Natural killer cell (primary cell): ENCODE results near the gene CA7. TPM values are rescaled to one million over a fixed set of nuclear protein-coding genes. Genes with fewer than 3 reads are reported as not detected.

Experiments used
- ATAC-seq, 3 donors: fragments of 150-1000 bp in 2 of 3; fragments of 200-7000 bp in 1 of 3; cut with Tn5 transposase; 1 replicate in 1 of 3; 2 replicates in 2 of 3; pipeline ENCODE4 v1.10.0; 2021; ENCODE audit warnings: mild to moderate bottlenecking in 2 of 3, moderate library complexity in 2 of 3
- DNase-seq, 2 donors: peaks; one replicate each; pipeline versions ENCODE4 v3.0.0 to v3.0.0-alpha.2; 2013 to 2021; ENCODE audit warnings: mixed read lengths in 1 of 2
- H3K27ac ChIP-seq: one replicate; pipeline ENCODE4 v1.5.1; 2013; ENCODE audit warnings: mild to moderate bottlenecking, low read length
- H3K27me3 ChIP-seq: one replicate; pipeline ENCODE4 v1.6.1; 2013; ENCODE audit warnings: low read length; ENCODE audit not compliant: control insufficient read depth, insufficient read depth
- H3K36me3 ChIP-seq: one replicate; pipeline ENCODE4 v1.6.1; 2013; ENCODE audit warnings: low read length; ENCODE audit not compliant: control insufficient read depth, insufficient read depth
- H3K4me1 ChIP-seq: one replicate; pipeline ENCODE4 v1.6.1; 2013; ENCODE audit warnings: low read length; ENCODE audit not compliant: control insufficient read depth, insufficient read depth
- H3K4me3 ChIP-seq: one replicate; pipeline ENCODE4 v1.5.1; 2013; ENCODE audit warnings: low read length
- H3K9me3 ChIP-seq: one replicate; pipeline ENCODE4 v1.6.1; 2013; ENCODE audit warnings: low read length; ENCODE audit not compliant: control insufficient read depth, insufficient read depth
- H3K27ac Mint-ChIP-seq, 2 donors: one replicate each; pipeline ENCODE4 v1.8.0; 2022; ENCODE audit warnings: mild to moderate bottlenecking in 2 of 2, mixed read lengths in 2 of 2, moderate library complexity in 1 of 2
- H3K27me3 Mint-ChIP-seq, 2 donors: one replicate each; pipeline ENCODE4 v1.8.0; 2022; ENCODE audit warnings: low read depth in 2 of 2, mixed read lengths in 2 of 2
- H3K36me3 Mint-ChIP-seq: one replicate; pipeline ENCODE4 v1.8.0; 2022; ENCODE audit warnings: mixed read lengths
- H3K4me1 Mint-ChIP-seq, 2 donors: one replicate each; pipeline ENCODE4 v1.8.0; 2022; ENCODE audit warnings: mixed read lengths in 2 of 2
- H3K4me3 Mint-ChIP-seq: one replicate; pipeline ENCODE4 v1.8.0; 2022; ENCODE audit warnings: mild to moderate bottlenecking, moderate library complexity, mixed read lengths
- H3K9me3 Mint-ChIP-seq, 2 donors: one replicate each; pipeline ENCODE4 v1.8.0; 2022; ENCODE audit warnings: mixed read lengths in 2 of 2
- CTCF ChIP-seq: fragments of 200-600 bp; IDR thresholded peaks from one replicate; pipeline ENCODE4 v1.8.0; 2022; ENCODE audit warnings: antibody characterized with exemption
- WGBS: methylation state at CpG from one replicate; pipeline ENCODE4 v1.1.7; 2013; ENCODE audit warnings: missing lambda C conversion rate; ENCODE audit not compliant: insufficient coverage; 5-methylcytosine and 5-hydroxymethylcytosine counted together
- intact Hi-C: fragments of 100-400 bp; cut with micrococcal nuclease; formaldehyde crosslinking; loops from one replicate; pipeline ENCODE4 v1.14.2; 2022
- total RNA-seq, 4 donors: library from RNA; stranded (reverse); fragments of 120-200 nt in 1 of 4; gene quantifications; one replicate each; pipeline versions ENCODE4 v1.2.3 to v1.2.4, GENCODE V29; 2013 to 2022

The CA7 gene
- total RNA-seq, 3 donors from 2014 or later (not counting 1 experiment from before 2014, with no cell fraction given) = not detected

GRCh38 chr16:66834746-66835145 is 9.5 kb upstream of the CA7 start:
- H3K27ac Mint-ChIP-seq = no peak overlapping the region
- H3K4me3 Mint-ChIP-seq = no peak overlapping the region
- TF ChIP-seq CTCF = no peak
- DNase-seq (no peak), ATAC-seq (no peak)
- no peaks in the 10 kb centered on the region for H3K9me3 Mint-ChIP-seq
- no peak overlapping the region for H3K4me3 ChIP-seq
- intact Hi-C loops = no loop called here
- H3K27ac ChIP-seq = no peak overlapping the region
- no peaks in the 10 kb centered on the region for H3K4me1 Mint-ChIP-seq
- WGBS = 93% methylated on average over 4 of the region's 5 CpGs
- no peaks in the 10 kb centered on the region for H3K36me3 ChIP-seq
- H3K36me3 Mint-ChIP-seq = no peaks in the 10 kb centered on the region
- H3K27me3 Mint-ChIP-seq = peaks cover 0 to 3% of the 10 kb centered on the region in 2 donors
- H3K9me3 ChIP-seq = no peaks in the 10 kb centered on the region
- H3K4me1 ChIP-seq = peaks cover 11% of the 10 kb centered on the region
- H3K27me3 ChIP-seq = no peaks in the 10 kb centered on the region

GRCh38 chr16:66840883-66841282 is 3.3 kb upstream of the CA7 start:
- no peaks in the 10 kb centered on the region for H3K9me3 ChIP-seq
- WGBS = 81% methylated on average over 2 of the region's 3 CpGs
- intact Hi-C loops = no loop called here
- H3K36me3 ChIP-seq = no peaks in the 10 kb centered on the region
- ATAC-seq (no peak), DNase-seq (no peak)
- peaks cover 10% of the 10 kb centered on the region for H3K4me1 ChIP-seq
- Mint-ChIP-seq H3K36me3 (no peaks in the 10 kb centered on the region), H3K27ac (no peak overlapping the region), H3K9me3 (no peaks in the 10 kb centered on the region), H3K4me3 (no peak overlapping the region), H3K4me1 (peaks cover 0 to 11% of the 10 kb centered on the region in 2 donors), H3K27me3 (peaks cover 8 to 34% of the 10 kb centered on the region in 2 donors)
- TF ChIP-seq CTCF = no peak
- no peak overlapping the region for H3K4me3 ChIP-seq
- peaks cover 14% of the 10 kb centered on the region for H3K27me3 ChIP-seq
- H3K27ac ChIP-seq = no peak overlapping the region

- no peak for DNase-seq
- intact Hi-C loops = no loop called here
- Mint-ChIP-seq H3K36me3 (no peaks in the 10 kb centered on the region), H3K27me3 (peaks cover 8 to 37% of the 10 kb centered on the region in 2 donors), H3K4me3 (no peak overlapping the region), H3K27ac (no peak overlapping the region), H3K9me3 (no peaks in the 10 kb centered on the region), H3K4me1 (peaks cover 0 to 11% of the 10 kb centered on the region in 2 donors)
- peaks cover 10% of the 10 kb centered on the region for H3K4me1 ChIP-seq
- H3K9me3 ChIP-seq = no peaks in the 10 kb centered on the region
- 92% methylated on average over 4 of the region's 4 CpGs for WGBS
- peaks cover 17% of the 10 kb centered on the region for H3K27me3 ChIP-seq
- H3K27ac ChIP-seq = no peak overlapping the region
- no peak overlapping the region for H3K4me3 ChIP-seq
- no peak for TF ChIP-seq CTCF
- no peaks in the 10 kb centered on the region for H3K36me3 ChIP-seq
- ATAC-seq = no peak
Observed at GRCh38 chr16:66841366-66841765, 2.8 kb upstream of the CA7 start.

GRCh38 chr16:66842765-66843164 is 1.4 kb upstream of the CA7 start:
- Mint-ChIP-seq H3K27ac (no peak overlapping the region), H3K36me3 (no peaks in the 10 kb centered on the region), H3K27me3 (peaks cover 8 to 37% of the 10 kb centered on the region in 2 donors), H3K4me1 (peaks cover 0 to 11% of the 10 kb centered on the region in 2 donors), H3K4me3 (no peak overlapping the region), H3K9me3 (no peaks in the 10 kb centered on the region)
- no peak overlapping the region for H3K27ac ChIP-seq
- no peaks in the 10 kb centered on the region for H3K36me3 ChIP-seq
- peaks cover 10% of the 10 kb centered on the region for H3K4me1 ChIP-seq
- ATAC-seq (no peak), DNase-seq (no peak)
- no peak overlapping the region for H3K4me3 ChIP-seq
- WGBS = 90% methylated on average over 7 of the region's 7 CpGs
- no peak for TF ChIP-seq CTCF
- intact Hi-C loops = no loop called here
- H3K27me3 ChIP-seq = peaks cover 17% of the 10 kb centered on the region
- no peaks in the 10 kb centered on the region for H3K9me3 ChIP-seq
